K562 (cell line): ENCODE measurements around the gene PTP4A2. TPM values are rescaled to one million over a fixed set of nuclear protein-coding genes. Genes with fewer than 3 reads are reported as not detected.

Source experiments
- ATF3 ChIP-seq, 2 experiments: fragments of 450-650 bp in 1 of 2; sonication (generic) in 1 of 2; formaldehyde crosslinking in 1 of 2; IDR thresholded peaks in 1 of 2; conservative IDR thresholded peaks in 1 of 2; 2 replicates each; pipeline versions ENCODE4 v1.6.1 to v1.8.1; 2016 to 2023; ENCODE audit warnings: mild to moderate bottlenecking in 2 of 2, moderate library complexity in 2 of 2, inconsistent platforms in 1 of 2, missing genetic modification reagents in 1 of 2
- ATF6 ChIP-seq: sonication (generic); formaldehyde crosslinking; IDR thresholded peaks from 2 replicates; pipeline ENCODE4 v1.4.0; 2020; ENCODE audit warnings: mild to moderate bottlenecking, missing genetic modification reagents
- BCOR ChIP-seq: fragments of 450-650 bp; IDR thresholded peaks from 2 replicates; pipeline ENCODE4 v1.6.1; 2016
- CREB1 ChIP-seq, 2 experiments: sonication (generic) in 1 of 2; formaldehyde crosslinking in 1 of 2; IDR thresholded peaks; 2 replicates each; pipeline versions ENCODE4 v1.6.1 to v1.8.0; 2012 to 2022; ENCODE audit warnings: inconsistent platforms in 1 of 2, mild to moderate bottlenecking in 1 of 2, missing genetic modification reagents in 1 of 2, moderate library complexity in 1 of 2
- CSDE1 ChIP-seq, 2 experiments: fragments of 450-650 bp; IDR thresholded peaks; 2 replicates each; pipeline ENCODE4 v1.6.1; 2016; ENCODE audit warnings: mild to moderate bottlenecking in 1 of 2
- CTCF ChIP-seq, 3 experiments: IDR thresholded peaks in 2 of 3; conservative IDR thresholded peaks in 1 of 3; 2 replicates each; pipeline ENCODE4 v1.5.1; 2011 to 2012; ENCODE audit warnings: low read length in 3 of 3, mild to moderate bottlenecking in 3 of 3, control low read depth in 2 of 3, improper control_type of control experiment in 1 of 3, inconsistent platforms in 1 of 3, low read depth in 1 of 3, mixed read lengths in 1 of 3, moderate library complexity in 1 of 3; ENCODE audit not compliant: insufficient read depth in 2 of 3
- DPF2 ChIP-seq: fragments of 450-650 bp; IDR thresholded peaks from 2 replicates; pipeline ENCODE4 v1.6.1; 2016
- EP400 ChIP-seq: fragments of 450-650 bp; IDR thresholded peaks from 2 replicates; pipeline ENCODE4 v1.6.1; 2017; ENCODE audit warnings: antibody characterized with exemption, mild to moderate bottlenecking, moderate library complexity
- GABPB1 ChIP-seq: sonication (generic); formaldehyde crosslinking; IDR thresholded peaks from 2 replicates; pipeline ENCODE4 v1.8.0; 2022; ENCODE audit warnings: mild to moderate bottlenecking, missing genetic modification reagents
- KDM2B ChIP-seq: fragments of 250-450 bp; sonication (Bioruptor Pico); IDR thresholded peaks from 2 replicates; pipeline ENCODE4 v1.8.0; 2021; ENCODE audit warnings: mild to moderate bottlenecking, moderate library complexity
- KLF1 ChIP-seq: fragments of 450-650 bp; IDR thresholded peaks from 2 replicates; pipeline ENCODE4 v1.6.1; 2016; ENCODE audit warnings: missing genetic modification characterization, missing compliant biosample characterization
- KLF16 ChIP-seq: IDR thresholded peaks from 2 replicates; pipeline ENCODE4 v1.6.1; 2016; ENCODE audit warnings: antibody characterized with exemption
- LEF1 ChIP-seq: fragments of 450-650 bp; IDR thresholded peaks from 2 replicates; pipeline ENCODE4 v1.6.1; 2016; ENCODE audit warnings: mild to moderate bottlenecking
- NCOA6 ChIP-seq: fragments of 450-650 bp; IDR thresholded peaks from 2 replicates; pipeline ENCODE4 v1.6.1; 2017; ENCODE audit warnings: mild to moderate bottlenecking
- NONO ChIP-seq, 2 experiments: fragments of 200-400 bp in 1 of 2; fragments of 450-650 bp in 1 of 2; formaldehyde crosslinking in 1 of 2; IDR thresholded peaks; 2 replicates each; pipeline ENCODE4 v1.6.1; 2017; ENCODE audit warnings: low read depth in 2 of 2, mild to moderate bottlenecking in 2 of 2, moderate library complexity in 2 of 2, low read length in 1 of 2
- PHB2 ChIP-seq: fragments of 450-650 bp; IDR thresholded peaks from 2 replicates; pipeline ENCODE4 v1.6.1; 2017; ENCODE audit warnings: low read depth
- SP2 ChIP-seq: IDR thresholded peaks from 2 replicates; pipeline ENCODE4 v1.6.1; 2011; ENCODE audit warnings: mild to moderate bottlenecking, low read depth, low read length, moderate library complexity; ENCODE audit not compliant: poor library complexity, severe bottlenecking; ENCODE audit errors: extremely low read depth
- TAF1 ChIP-seq: IDR thresholded peaks from 2 replicates; pipeline ENCODE4 v1.6.1; 2011; ENCODE audit warnings: mild to moderate bottlenecking, low read length, moderate library complexity; ENCODE audit not compliant: insufficient read depth, control insufficient read depth, severe bottlenecking; ENCODE audit errors: extremely low read depth
- TBP ChIP-seq: optimal IDR thresholded peaks from 2 replicates; pipeline ENCODE3; 2011; ENCODE audit warnings: low read depth, low read length, improper control_type of control experiment
- TFAP4 ChIP-seq: sonication (generic); formaldehyde crosslinking; IDR thresholded peaks from 2 replicates; pipeline ENCODE4 v1.8.0; 2022; ENCODE audit warnings: missing genetic modification reagents, mild to moderate bottlenecking, moderate library complexity, borderline replicate concordance
- ZNF311 ChIP-seq: fragments of 250-450 bp; sonication (Bioruptor Pico); IDR thresholded peaks from 2 replicates; pipeline ENCODE4 v1.4.0; 2020; ENCODE audit warnings: mild to moderate bottlenecking, moderate library complexity
- ZNF41 ChIP-seq: fragments of 250-450 bp; sonication (Bioruptor Pico); conservative IDR thresholded peaks from 2 replicates; pipeline ENCODE4 v1.4.0; 2020; ENCODE audit warnings: mild to moderate bottlenecking
- polyA plus RNA-seq, 8 experiments: library from polyadenylated mRNA; depleted of rRNA in 4 of 8; stranded (reverse) in 5 of 8; unstranded in 3 of 8; fragments of >200 nt; fragmentation: Nextera tagmentation in 2 of 8; fragmentation: Illumina TruSeq in 1 of 8; extraction: Ambion mirVana in 2 of 8; extraction: Trizol in 1 of 8; gene quantifications; 2 replicates each; pipeline versions ENCODE4 v1.2.1 to v1.2.3, GENCODE V29; 2011 to 2014; ENCODE audit warnings: inconsistent platforms in 1 of 8, missing spikeins in 1 of 8
- total RNA-seq, 7 experiments: library from RNA; depleted of rRNA in 6 of 7; stranded (reverse); fragments of >200 nt in 6 of 7; fragmentation: Illumina TruSeq in 2 of 7; extraction: Trizol in 2 of 7; gene quantifications; 2 replicates each; pipeline versions ENCODE4 v1.2.1 to v1.2.3, GENCODE V29; 2011 to 2021; ENCODE audit warnings: low replicate concordance in 1 of 7

The PTP4A2 gene
- total and polyA plus RNA-seq, 9 of the 15 experiments (the other 6 are each of a cell fraction or from before 2014, with no cell fraction given), result 197 to 870 (median 480) TPM

- TF ChIP-seq TAF1 (peak; percentile 78), KLF1 (tag) (peak; percentile 98), ATF6 (CRISPR knock-in tag) (peak; percentile 99), ATF3 (IDR thresholded peaks at IDR 0.05) (no peak; the same call in 1 of the 2 replicates), ATF3 (CRISPR knock-in tag; conservative IDR thresholded peaks at IDR 0.05) (peak; percentile 81; the same call in 1 of the 2 replicates), LEF1 (peak; percentile 50; the same call in 1 of the 2 replicates), CREB1 (IDR thresholded peaks at IDR 0.05) (peak; percentile 76), CREB1 (CRISPR knock-in tag; IDR thresholded peaks at IDR 0.05) (peak; percentile 92), TFAP4 (CRISPR knock-in tag) (peak; percentile 96), ZNF41 (CRISPR knock-in tag) (no peak), EP400 (peak; percentile 96), TBP (peak; percentile 64), ZNF311 (CRISPR knock-in tag) (no peak), GABPB1 (CRISPR knock-in tag) (peak; percentile 79), NONO (IDR thresholded peaks at IDR 0.05; ENCODE audit: low read depth in 2 of 2, low read length in 1 of 2) (peak; percentile 5 to 99; a peak in 2 of 4 replicates), DPF2 (peak; percentile 83), SP2 (peak; percentile 40), BCOR (0 out of 2 replicates have a peak, but pooled peaks have one; percentile 41), CTCF (IDR thresholded peaks at IDR 0.05 in 2 of 3, conservative IDR thresholded peaks at IDR 0.05 in 1 of 3; ENCODE audit: insufficient read depth in 2 of 3, low read depth in 1 of 3, low read length in 3 of 3) (peak in 2 of 3 experiments; percentile 79 to 82; a peak in 5 of 6 replicates), CSDE1 (IDR thresholded peaks at IDR 0.05) (no peak), KLF16 (peak; percentile 59; the same call in 1 of the 2 replicates), NCOA6 (no peak; the same call in 1 of the 2 replicates), KDM2B (CRISPR knock-in tag) (peak; percentile 35; the same call in 1 of the 2 replicates), PHB2 (no peak)
These were observed at the start of gene PTP4A2 (continued) for GRCh38 chr1:31938184-31938975.
